ENCODE measurements around the gene XPC.
"Not testable (repeated sequence)": the region's sequence is repeated elsewhere in the genome, so short reads cannot be mapped to it uniquely, and the experiment has no call there.

The XPC gene

GRCh38 chr3:14178247-14179113, at the start of gene XPC, which contains the start of gene LSM3:
Gene XPC, minus strand, starts transcription at chr3:14178601. Its CDS starts 33 bp downstream, at chr3:14178568.
Gene LSM3, plus strand, starts transcription at chr3:14178817. Its CDS starts 44 bp downstream, at chr3:14178861.
- DNase-seq (peak; percentile 97), ATAC-seq (ENCODE audit: insufficient read depth, low read depth) (peak; percentile 84)
- Histone ChIP-seq H3K79me2 (ENCODE audit: insufficient read depth, low read length) (peaks cover 69% of the 10 kb centered on the region), H3K4me1 (ENCODE audit: insufficient read depth, low read length) (peaks cover 82% of the 10 kb centered on the region), H3K4me2 (ENCODE audit: insufficient read depth, low read length) (peak within 1 kb of the TSS; percentile 82), H3K27ac (ENCODE audit: low read length) (peak within 1 kb of the TSS; percentile 83), H4K20me1 (ENCODE audit: insufficient read depth, low read length) (peaks cover 31% of the 10 kb centered on the region), H3K9me3 (ENCODE audit: insufficient read depth, low read length, severe bottlenecking) (no peaks in the 10 kb centered on the region), H3K9ac (ENCODE audit: low read depth, low read length) (peak within 1 kb of the TSS; percentile 67), H3K36me3 (ENCODE audit: insufficient read depth, low read length) (peaks cover 27% of the 10 kb centered on the region), H2AFZ (ENCODE audit: low read depth, low read length) (peak within 1 kb of the TSS; percentile 90), H3K27me3 (ENCODE audit: insufficient read depth, low read length, poor library complexity) (no peaks in the 10 kb centered on the region), H3K4me3 (ENCODE audit: low read depth in 1 of 2, low read length in 2 of 2) (peak within 1 kb of the TSS; percentile 82 to 84)
- TF ChIP-seq EZH2 (IDR thresholded peaks at IDR 0.05; ENCODE audit: borderline replicate concordance, low read depth, low read length, severe bottlenecking): no peak
- TF ChIP-seq, protein P1, sequence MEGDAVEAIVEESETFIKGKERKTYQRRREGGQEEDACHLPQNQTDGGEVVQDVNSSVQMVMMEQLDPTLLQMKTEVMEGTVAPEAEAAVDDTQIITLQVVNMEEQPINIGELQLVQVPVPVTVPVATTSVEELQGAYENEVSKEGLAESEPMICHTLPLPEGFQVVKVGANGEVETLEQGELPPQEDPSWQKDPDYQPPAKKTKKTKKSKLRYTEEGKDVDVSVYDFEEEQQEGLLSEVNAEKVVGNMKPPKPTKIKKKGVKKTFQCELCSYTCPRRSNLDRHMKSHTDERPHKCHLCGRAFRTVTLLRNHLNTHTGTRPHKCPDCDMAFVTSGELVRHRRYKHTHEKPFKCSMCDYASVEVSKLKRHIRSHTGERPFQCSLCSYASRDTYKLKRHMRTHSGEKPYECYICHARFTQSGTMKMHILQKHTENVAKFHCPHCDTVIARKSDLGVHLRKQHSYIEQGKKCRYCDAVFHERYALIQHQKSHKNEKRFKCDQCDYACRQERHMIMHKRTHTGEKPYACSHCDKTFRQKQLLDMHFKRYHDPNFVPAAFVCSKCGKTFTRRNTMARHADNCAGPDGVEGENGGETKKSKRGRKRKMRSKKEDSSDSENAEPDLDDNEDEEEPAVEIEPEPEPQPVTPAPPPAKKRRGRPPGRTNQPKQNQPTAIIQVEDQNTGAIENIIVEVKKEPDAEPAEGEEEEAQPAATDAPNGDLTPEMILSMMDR (IDR thresholded peaks at IDR 0.05; ENCODE audit: borderline replicate concordance, extremely low read depth, low read length, poor library complexity, severe bottlenecking): no peak

GRCh38 chr3:14227856-14228255, 49.5 kb upstream of the XPC start:
- peaks cover 3% of the 10 kb centered on the region for H3K27me3 ChIP-seq (ENCODE audit: insufficient read depth, low read length, poor library complexity)
- H3K4me3 ChIP-seq (ENCODE audit: low read depth in 1 of 2, low read length in 2 of 2): no peak overlapping the region
- TF ChIP-seq, protein P1 (IDR thresholded peaks at IDR 0.05; ENCODE audit: borderline replicate concordance, extremely low read depth, low read length, poor library complexity, severe bottlenecking): no peak
- TF ChIP-seq EZH2 (IDR thresholded peaks at IDR 0.05; ENCODE audit: borderline replicate concordance, low read depth, low read length, severe bottlenecking): no peak
- H3K27ac ChIP-seq (ENCODE audit: low read length): no peak overlapping the region
- H3K4me2 ChIP-seq (ENCODE audit: insufficient read depth, low read length): no peak overlapping the region
- ATAC-seq (ENCODE audit: insufficient read depth, low read depth) (no peak), DNase-seq (no peak)
- no peak overlapping the region for H2AFZ ChIP-seq (ENCODE audit: low read depth, low read length)
- no peaks in the 10 kb centered on the region for H4K20me1 ChIP-seq (ENCODE audit: insufficient read depth, low read length)
- H3K9ac ChIP-seq (ENCODE audit: low read depth, low read length): no peak overlapping the region
- no peaks in the 10 kb centered on the region for H3K9me3 ChIP-seq (ENCODE audit: insufficient read depth, low read length, severe bottlenecking)
- no peaks in the 10 kb centered on the region for H3K4me1 ChIP-seq (ENCODE audit: insufficient read depth, low read length)
- no peaks in the 10 kb centered on the region for H3K36me3 ChIP-seq (ENCODE audit: insufficient read depth, low read length)
- no peaks in the 10 kb centered on the region for H3K79me2 ChIP-seq (ENCODE audit: insufficient read depth, low read length)

GRCh38 chr3:14226351-14226750, 48.0 kb upstream of the XPC start:
- H3K4me2 ChIP-seq (ENCODE audit: insufficient read depth, low read length); H3K4me3 ChIP-seq (ENCODE audit: low read depth in 1 of 2, low read length in 2 of 2); H3K9me3 ChIP-seq (ENCODE audit: insufficient read depth, low read length, severe bottlenecking); ATAC-seq (ENCODE audit: insufficient read depth, low read depth); H3K36me3 ChIP-seq (ENCODE audit: insufficient read depth, low read length); H4K20me1 ChIP-seq (ENCODE audit: insufficient read depth, low read length); H3K27me3 ChIP-seq (ENCODE audit: insufficient read depth, low read length, poor library complexity); H3K4me1 ChIP-seq (ENCODE audit: insufficient read depth, low read length); H3K27ac ChIP-seq (ENCODE audit: low read length); DNase-seq; H3K9ac ChIP-seq (ENCODE audit: low read depth, low read length); H3K79me2 ChIP-seq (ENCODE audit: insufficient read depth, low read length); H2AFZ ChIP-seq (ENCODE audit: low read depth, low read length): not testable (repeated sequence)

GRCh38 chr3:14225421-14225820, 47.0 kb upstream of the XPC start:
- Histone ChIP-seq H3K79me2 (ENCODE audit: insufficient read depth, low read length) (no peaks in the 10 kb centered on the region), H3K4me3 (ENCODE audit: low read depth in 1 of 2, low read length in 2 of 2) (no peak overlapping the region), H4K20me1 (ENCODE audit: insufficient read depth, low read length) (no peaks in the 10 kb centered on the region), H3K9ac (ENCODE audit: low read depth, low read length) (no peak overlapping the region), H2AFZ (ENCODE audit: low read depth, low read length) (no peak overlapping the region), H3K4me2 (ENCODE audit: insufficient read depth, low read length) (no peak overlapping the region), H3K27me3 (ENCODE audit: insufficient read depth, low read length, poor library complexity) (peaks cover 3% of the 10 kb centered on the region), H3K36me3 (ENCODE audit: insufficient read depth, low read length) (no peaks in the 10 kb centered on the region), H3K9me3 (ENCODE audit: insufficient read depth, low read length, severe bottlenecking) (peaks cover 8% of the 10 kb centered on the region), H3K4me1 (ENCODE audit: insufficient read depth, low read length) (no peaks in the 10 kb centered on the region), H3K27ac (ENCODE audit: low read length) (no peak overlapping the region)
- no peak for DNase-seq
- TF ChIP-seq, protein P1 (IDR thresholded peaks at IDR 0.05; ENCODE audit: borderline replicate concordance, extremely low read depth, low read length, poor library complexity, severe bottlenecking): no peak
- no peak for TF ChIP-seq EZH2 (IDR thresholded peaks at IDR 0.05; ENCODE audit: borderline replicate concordance, low read depth, low read length, severe bottlenecking)
- no peak for ATAC-seq (ENCODE audit: insufficient read depth, low read depth)

Data from DND-41 (cell line).